NB4 (cell line): ENCODE data around the gene ZNF212.

Experiments used
- MYC ChIP-seq: IDR thresholded peaks from 2 replicates; pipeline ENCODE4 v1.6.1; 2011; ENCODE audit warnings: low read depth, low read length
- POLR2A ChIP-seq: IDR thresholded peaks from 2 replicates; pipeline ENCODE4 v1.6.1; 2011; ENCODE audit warnings: mild to moderate bottlenecking; ENCODE audit not compliant: insufficient read length; ENCODE audit errors: extremely low read depth
- TF ChIP-seq, protein P1 (sequence below): IDR thresholded peaks from one replicate; pipeline ENCODE4 v1.5.1; 2012; ENCODE audit warnings: low read depth, low read length
- TF ChIP-seq, protein P2 (sequence below): IDR thresholded peaks from 2 replicates; pipeline ENCODE4 v1.6.1; 2011; ENCODE audit warnings: low read depth, low read length

DNA sequence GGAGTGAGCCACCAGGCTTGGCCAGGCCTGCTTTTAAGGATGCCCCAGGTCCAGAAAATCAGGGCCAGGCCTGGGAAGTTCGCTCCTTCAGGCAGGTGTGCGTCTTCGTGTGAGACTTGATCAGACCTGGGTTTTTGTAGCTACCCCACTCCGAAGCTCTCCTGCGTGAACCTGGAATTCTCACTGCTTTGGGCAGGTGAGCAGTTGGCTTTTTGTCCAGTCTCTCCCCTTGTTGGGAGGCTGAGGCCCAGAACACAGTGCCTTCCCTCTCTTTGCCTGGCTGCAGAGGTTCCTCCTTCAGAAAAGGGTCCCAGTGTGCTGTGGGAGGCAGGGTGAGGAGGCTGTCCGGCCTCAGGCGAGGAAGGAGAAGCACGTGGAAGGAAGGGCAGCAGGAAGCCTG lies 49.8 kb downstream of the ZNF212 start:
- TF ChIP-seq, protein P1, sequence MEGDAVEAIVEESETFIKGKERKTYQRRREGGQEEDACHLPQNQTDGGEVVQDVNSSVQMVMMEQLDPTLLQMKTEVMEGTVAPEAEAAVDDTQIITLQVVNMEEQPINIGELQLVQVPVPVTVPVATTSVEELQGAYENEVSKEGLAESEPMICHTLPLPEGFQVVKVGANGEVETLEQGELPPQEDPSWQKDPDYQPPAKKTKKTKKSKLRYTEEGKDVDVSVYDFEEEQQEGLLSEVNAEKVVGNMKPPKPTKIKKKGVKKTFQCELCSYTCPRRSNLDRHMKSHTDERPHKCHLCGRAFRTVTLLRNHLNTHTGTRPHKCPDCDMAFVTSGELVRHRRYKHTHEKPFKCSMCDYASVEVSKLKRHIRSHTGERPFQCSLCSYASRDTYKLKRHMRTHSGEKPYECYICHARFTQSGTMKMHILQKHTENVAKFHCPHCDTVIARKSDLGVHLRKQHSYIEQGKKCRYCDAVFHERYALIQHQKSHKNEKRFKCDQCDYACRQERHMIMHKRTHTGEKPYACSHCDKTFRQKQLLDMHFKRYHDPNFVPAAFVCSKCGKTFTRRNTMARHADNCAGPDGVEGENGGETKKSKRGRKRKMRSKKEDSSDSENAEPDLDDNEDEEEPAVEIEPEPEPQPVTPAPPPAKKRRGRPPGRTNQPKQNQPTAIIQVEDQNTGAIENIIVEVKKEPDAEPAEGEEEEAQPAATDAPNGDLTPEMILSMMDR: no peak
- TF ChIP-seq POLR2A: no peak
- no peak for TF ChIP-seq MYC
- TF ChIP-seq, protein P2, sequence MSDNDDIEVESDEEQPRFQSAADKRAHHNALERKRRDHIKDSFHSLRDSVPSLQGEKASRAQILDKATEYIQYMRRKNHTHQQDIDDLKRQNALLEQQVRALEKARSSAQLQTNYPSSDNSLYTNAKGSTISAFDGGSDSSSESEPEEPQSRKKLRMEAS: no peak
